T-cell (primary cell): ENCODE results near the gene THEM4. TPM values are rescaled to one million over a fixed set of nuclear protein-coding genes. Genes with fewer than 3 reads are reported as not detected.
"Not testable (repeated sequence)": the region's sequence is repeated elsewhere in the genome, so short reads cannot be mapped to it uniquely, and the experiment has no call there.

Experiments used
- ATAC-seq, 4 experiments: fragments of 200-7000 bp in 3 of 4; fragments of 150-1000 bp in 1 of 4; cut with Tn5 transposase; replicated peaks in 1 of 4; 1 replicate in 3 of 4; 2 replicates in 1 of 4; pipeline ENCODE4 v1.10.0; 2021; ENCODE audit warnings: moderate library complexity in 3 of 4, mild to moderate bottlenecking in 2 of 4, moderate number of reproducible peaks in 1 of 4
- CTCF ChIA-PET, 2 donors: fragments of 300-600 bp; sonication (Branson Sonifier 250); formaldehyde crosslinking; loops; one replicate each; lab custom pipeline; 2022; ENCODE audit warnings: antibody characterized with exemption in 2 of 2; lab: Charles Lee
- POLR2A ChIA-PET, 2 donors: fragments of 300-600 bp; sonication (Branson Sonifier 250); formaldehyde crosslinking; loops; one replicate each; lab custom pipeline; 2022; ENCODE audit warnings: antibody characterized with exemption in 2 of 2; lab: Charles Lee
- DNase-seq, 35 experiments: peaks; one replicate each; pipeline versions ENCODE4 v3.0.0 to v3.0.0-alpha.2; 2013 to 2023
- H3K27ac ChIP-seq: one replicate; pipeline ENCODE4 v1.5.1; 2013; ENCODE audit warnings: low read length
- H3K27me3 ChIP-seq, 2 experiments: replicated peaks in 1 of 2; 1 replicate in 1 of 2; 2 replicates in 1 of 2; pipeline versions ENCODE4 v1.6.1 to v1.7.0; 2013; ENCODE audit warnings: low read length in 1 of 2, mixed read lengths in 1 of 2; ENCODE audit not compliant: control insufficient read depth in 2 of 2, insufficient read depth in 2 of 2; ENCODE audit errors: extremely low read depth in 1 of 2
- H3K36me3 ChIP-seq, 2 donors: 1 replicate in 1 of 2; 2 replicates in 1 of 2; pipeline versions ENCODE4 v1.6.1 to v1.7.0; 2013; ENCODE audit warnings: low read length in 1 of 2; ENCODE audit not compliant: control insufficient read depth in 2 of 2, insufficient read depth in 1 of 2; ENCODE audit errors: extremely low read depth in 1 of 2
- H3K4me1 ChIP-seq, 2 experiments: 1 replicate in 1 of 2; 2 replicates in 1 of 2; pipeline versions ENCODE4 v1.6.1 to v1.7.0; 2013; ENCODE audit warnings: low read length in 2 of 2, mixed read lengths in 1 of 2; ENCODE audit not compliant: insufficient read depth in 2 of 2, control insufficient read depth in 1 of 2; ENCODE audit errors: extremely low read depth in 1 of 2
- H3K4me3 ChIP-seq, 2 donors: 1 replicate in 1 of 2; 2 replicates in 1 of 2; pipeline versions ENCODE4 v1.5.1 to v1.7.0; 2013; ENCODE audit warnings: mild to moderate bottlenecking in 2 of 2, low read length in 1 of 2, moderate library complexity in 1 of 2; ENCODE audit not compliant: control insufficient read depth in 1 of 2; ENCODE audit errors: extremely low read depth in 1 of 2
- H3K9me3 ChIP-seq: 2 replicates; pipeline ENCODE4 v1.7.0; 2013
- H3K27ac Mint-ChIP-seq, 2 donors: one replicate each; pipeline ENCODE4 v1.8.0; 2020 to 2021; ENCODE audit warnings: mild to moderate bottlenecking in 2 of 2, mixed read lengths in 2 of 2
- H3K27me3 Mint-ChIP-seq, 2 donors: one replicate each; pipeline ENCODE4 v1.8.0; 2021 to 2022; ENCODE audit warnings: mixed read lengths in 2 of 2
- H3K36me3 Mint-ChIP-seq: one replicate; pipeline ENCODE4 v1.8.0; 2021; ENCODE audit warnings: mixed read lengths
- H3K4me1 Mint-ChIP-seq, 3 donors: one replicate each; pipeline ENCODE4 v1.8.0; 2020 to 2022; ENCODE audit warnings: mixed read lengths in 3 of 3, mild to moderate bottlenecking in 1 of 3
- H3K4me3 Mint-ChIP-seq, 3 donors: one replicate each; pipeline ENCODE4 v1.8.0; 2020 to 2022; ENCODE audit warnings: mild to moderate bottlenecking in 3 of 3, mixed read lengths in 3 of 3, moderate library complexity in 3 of 3
- H3K9me3 Mint-ChIP-seq, 3 donors: one replicate each; pipeline ENCODE4 v1.8.0; 2020 to 2022; ENCODE audit warnings: mixed read lengths in 3 of 3
- WGBS: methylation state at CpG from one replicate; pipeline ENCODE4 v1.1.5; 2013; ENCODE audit warnings: missing lambda C conversion rate; ENCODE audit not compliant: insufficient coverage; 5-methylcytosine and 5-hydroxymethylcytosine counted together
- total RNA-seq, 35 experiments: library from RNA in 6 of 35; stranded (reverse) in 6 of 35; fragments of 120-200 nt in 1 of 35; gene quantifications; one replicate each; pipeline versions ENCODE4 v1.2.1 to v1.2.4 and lab custom pipeline; 2013 to 2026

The THEM4 gene
- total RNA-seq, 5 donors from 2014 or later (not counting 1 experiment from before 2014, with no cell fraction given): 48.2 to 119 (median 97.6) TPM

- peaks cover 0 to 15% of the 10 kb centered on the region in 2 donors for H3K36me3 ChIP-seq
- peak overlapping the region in 1 of 2 donors; percentile 6 for H3K27ac Mint-ChIP-seq
- H3K36me3 Mint-ChIP-seq: peaks cover 36% of the 10 kb centered on the region
- ChIA-PET POLR2A (interaction anchor here in 1 of 2 donors (0.7 kb wide), 1 partner anchor 41 kb away, joined by 3 read pairs; no protein-coding TSS in a partner anchor), CTCF (interaction anchor here in 1 of 2 donors (0.8 to 1.3 kb wide), 3 partner anchors 50 to 287 kb away, joined by 3 to 4 read pairs (median 3); no protein-coding TSS in a partner anchor)
- H3K4me1 Mint-ChIP-seq: peaks cover 0 to 5% (median 4%) of the 10 kb centered on the region in 3 donors
- no peaks in the 10 kb centered on the region for H3K27me3 Mint-ChIP-seq
- no peaks in the 10 kb centered on the region for H3K9me3 ChIP-seq
- WGBS: 0% methylated on average over 1 of the region's 2 CpGs
- DNase-seq (no peak), ATAC-seq (no peak)
- H3K4me3 ChIP-seq: no peak overlapping the region
- H3K4me1 ChIP-seq: no peaks in the 10 kb centered on the region
- no peaks in the 10 kb centered on the region for H3K9me3 Mint-ChIP-seq
- H3K4me3 Mint-ChIP-seq: no peak overlapping the region
- H3K27ac ChIP-seq: no peak overlapping the region
- no peaks in the 10 kb centered on the region for H3K27me3 ChIP-seq
Observed at GRCh38 chr1:151881479-151881878, 27.8 kb downstream of the THEM4 start.

GRCh38 chr1:151875419-151876097 is 33.8 kb downstream of the THEM4 start:
- Histone ChIP-seq H3K9me3 (no peaks in the 10 kb centered on the region), H3K36me3 (peaks cover 0 to 28% of the 10 kb centered on the region in 2 donors), H3K4me1 (no peaks in the 10 kb centered on the region), H3K4me3 (no peak overlapping the region), H3K27ac (no peak overlapping the region), H3K27me3 (no peaks in the 10 kb centered on the region)
- Mint-ChIP-seq H3K36me3 (peaks cover 30% of the 10 kb centered on the region), H3K9me3 (no peaks in the 10 kb centered on the region), H3K27ac (peak overlapping the region; percentile 15 to 72), H3K4me1 (peaks cover 18 to 22% (median 19%) of the 10 kb centered on the region in 3 donors), H3K4me3 (no peak overlapping the region), H3K27me3 (no peaks in the 10 kb centered on the region)
- no CpG with 5 or more reads among the region's 1 CpG for WGBS
- ATAC-seq (no peak), DNase-seq (no peak)
- CTCF ChIA-PET: interaction anchor here (0.6 to 0.7 kb wide), 2 partner anchors 96 to 222 kb away, joined by 3 to 4 read pairs; no protein-coding TSS in a partner anchor
- POLR2A ChIA-PET: interaction anchor here in 1 of 2 donors (0.6 to 0.7 kb wide), 2 partner anchors 30 to 38 kb away, joined by 3 to 7 read pairs; no protein-coding TSS in a partner anchor

GRCh38 chr1:151872776-151873175 is 36.5 kb downstream of the THEM4 start:
- Mint-ChIP-seq H3K36me3 (peaks cover 23% of the 10 kb centered on the region), H3K27ac (peak overlapping the region in 1 of 2 donors; percentile 1), H3K4me1 (peaks cover 18 to 23% (median 21%) of the 10 kb centered on the region in 3 donors)
- ATAC-seq, DNase-seq, H3K27ac ChIP-seq, H3K9me3 Mint-ChIP-seq, H3K4me3 ChIP-seq, POLR2A ChIA-PET, H3K4me1 ChIP-seq, H3K27me3 Mint-ChIP-seq, CTCF ChIA-PET, H3K4me3 Mint-ChIP-seq, H3K9me3 ChIP-seq, H3K27me3 ChIP-seq: not testable (repeated sequence)
- peaks cover 0 to 24% of the 10 kb centered on the region in 2 donors for H3K36me3 ChIP-seq
- 71% methylated on average over 2 of the region's 9 CpGs for WGBS

- H3K27me3 Mint-ChIP-seq: no peaks in the 10 kb centered on the region
- CTCF ChIA-PET: interaction anchor here (0.6 to 0.7 kb wide), 2 partner anchors 13 to 14 kb away, joined by 3 read pairs; no protein-coding TSS in a partner anchor
- H3K9me3 ChIP-seq: no peaks in the 10 kb centered on the region
Observed at GRCh38 chr1:151871284-151872030, 37.9 kb downstream of the THEM4 start.

GRCh38 chr1:151868486-151868885 is 40.8 kb downstream of the THEM4 start:
- CTCF ChIA-PET: no interaction called here
- Histone ChIP-seq H3K9me3 (no peaks in the 10 kb centered on the region), H3K27ac (no peak overlapping the region), H3K4me3 (no peak overlapping the region), H3K27me3 (peaks cover 0 to 11% of the 10 kb centered on the region in 2 experiments), H3K4me1 (no peaks in the 10 kb centered on the region), H3K36me3 (peaks cover 0 to 6% of the 10 kb centered on the region in 2 donors)
- POLR2A ChIA-PET: interaction anchor here in 1 of 2 donors (0.9 kb wide), 1 partner anchor 253 kb away, joined by 6 read pairs; no protein-coding TSS in a partner anchor
- WGBS: no CpG with 5 or more reads among the region's 3 CpGs
- H3K4me3 Mint-ChIP-seq: no peak overlapping the region
- H3K4me1 Mint-ChIP-seq: peaks cover 0 to 9% (median 3%) of the 10 kb centered on the region in 3 donors
- ATAC-seq (no peak), DNase-seq (no peak)
- peaks cover 0 to 5% of the 10 kb centered on the region in 2 donors for H3K27me3 Mint-ChIP-seq
- H3K9me3 Mint-ChIP-seq: no peaks in the 10 kb centered on the region
- H3K36me3 Mint-ChIP-seq: peaks cover 9% of the 10 kb centered on the region
- no peak overlapping the region for H3K27ac Mint-ChIP-seq

More at GRCh38 chr1:151871284-151872030, 37.9 kb downstream of the THEM4 start:
- peaks cover 18 to 24% (median 20%) of the 10 kb centered on the region in 3 donors for H3K4me1 Mint-ChIP-seq
- DNase-seq (no peak), ATAC-seq (no peak)
- H3K27ac Mint-ChIP-seq: peak overlapping the region in 1 of 2 donors; percentile 3
- H3K27me3 ChIP-seq: no peaks in the 10 kb centered on the region
- no peaks in the 10 kb centered on the region for H3K9me3 Mint-ChIP-seq
- H3K27ac ChIP-seq: no peak overlapping the region
- H3K36me3 Mint-ChIP-seq: peaks cover 16% of the 10 kb centered on the region
- H3K4me3 Mint-ChIP-seq: no peak overlapping the region
- POLR2A ChIA-PET: no interaction called here
- no peaks in the 10 kb centered on the region for H3K4me1 ChIP-seq
- H3K4me3 ChIP-seq: no peak overlapping the region
- 100% methylated on average over 2 of the region's 5 CpGs for WGBS
- H3K36me3 ChIP-seq: peaks cover 0 to 18% of the 10 kb centered on the region in 2 donors
